Measurements from ENCODE around the gene DLX2. TPM values are rescaled to one million over a fixed set of nuclear protein-coding genes. Genes with fewer than 3 reads are reported as not detected.

DLX2 gene
- total RNA-seq, 2 experiments from 2014 or later = not detected

DNA sequence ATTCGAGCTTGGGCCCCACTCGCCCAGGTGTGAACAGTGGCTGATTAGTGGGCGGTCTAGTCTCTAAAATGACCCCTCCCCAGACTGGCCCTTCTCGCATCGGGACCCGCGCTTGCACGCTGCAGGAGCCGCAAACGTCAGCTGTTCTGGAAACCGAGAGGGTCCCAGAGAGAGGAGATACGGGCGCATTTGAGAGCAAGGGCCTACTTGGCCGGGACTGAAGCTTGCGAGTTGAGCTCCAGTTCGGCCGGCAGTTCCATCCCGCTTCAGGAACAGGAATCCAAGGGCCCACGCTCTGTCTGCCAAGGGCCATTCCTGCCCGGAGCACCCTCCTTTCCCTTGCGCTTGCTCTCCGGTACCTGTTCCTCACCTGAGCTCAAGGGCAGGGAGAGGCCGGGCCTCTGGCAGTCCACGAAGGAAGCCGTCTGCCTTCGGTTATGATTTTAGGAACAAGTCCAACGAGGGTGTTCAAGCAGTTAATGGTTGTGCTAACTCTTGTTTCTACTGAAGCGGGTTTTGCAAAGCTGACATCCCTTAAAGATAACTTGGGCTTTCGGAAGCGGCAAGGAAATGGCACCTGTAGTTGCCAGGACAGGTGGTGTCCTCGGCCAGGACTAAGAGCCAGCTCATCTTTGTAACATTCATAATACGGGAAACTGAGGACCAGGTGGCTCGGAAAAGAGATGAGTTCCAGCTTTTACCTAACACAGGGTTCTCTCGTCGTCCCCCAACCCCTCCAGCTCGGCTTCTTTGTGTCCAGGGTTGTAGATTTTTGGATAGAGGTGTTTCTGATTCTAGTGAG lies 21.3 kb downstream of the DLX2 start:
- Mint-ChIP-seq H3K27ac (peak overlapping the region; percentile 78), H3K27me3 (peaks cover 93% of the 10 kb centered on the region), H3K9me3 (peaks cover 2% of the 10 kb centered on the region), H3K36me3 (ENCODE audit: low read depth) (peaks cover 4% of the 10 kb centered on the region), H3K4me3 (peak overlapping the region; percentile 63), H3K4me1 (ENCODE audit: low read depth) (peaks cover 54% of the 10 kb centered on the region)
- Histone ChIP-seq H3K4me3 (ENCODE audit: low read length) (no peak overlapping the region), H3K27me3 (ENCODE audit: control insufficient read depth in 1 of 2, insufficient read depth in 2 of 2, low read length in 2 of 2) (peaks cover 83 to 85% of the 10 kb centered on the region in 2 experiments), H3K36me3 (ENCODE audit: insufficient read depth, low read length) (no peaks in the 10 kb centered on the region), H3K9me3 (ENCODE audit: control insufficient read depth in 1 of 2, insufficient read depth in 1 of 2, low read length in 2 of 2) (peaks cover 16 to 62% of the 10 kb centered on the region in 2 experiments), H3K27ac (ENCODE audit: low read depth in 1 of 2, low read length in 2 of 2) (no peak overlapping the region), H3K4me1 (ENCODE audit: insufficient read depth, low read length) (peaks cover 51% of the 10 kb centered on the region)
- intact Hi-C loops (cut with DNase I, micrococcal nuclease) = no loop called here
- TF ChIP-seq CTCF (IDR thresholded peaks at IDR 0.05) = no peak
- DNase-seq (peak in 3 of 14 experiments; percentile 4 to 28 (median 20)), ATAC-seq (ENCODE audit: poor library complexity) (no peak)
- ChIA-PET POLR2A (interaction anchor here (0.9 to 3.5 kb wide), 3 partner anchors 10 to 21 kb away, joined by 3 to 23 read pairs (median 15); partner anchors contain the start of gene DLX2), CTCF (interaction anchor here (0.5 to 1.5 kb wide), 3 partner anchors 21 to 1110 kb away, joined by 3 to 4 read pairs (median 3); no protein-coding TSS in a partner anchor)

GRCh38 chr2:172080641-172081220 lies 22.0 kb downstream of the DLX2 start:
- ChIA-PET POLR2A (interaction anchor here (2.7 to 3.5 kb wide), 2 partner anchors 11 to 22 kb away, joined by 15 to 23 read pairs; partner anchors contain the start of gene DLX2), CTCF (interaction anchor here (1.2 to 1.5 kb wide), 2 partner anchors 21 to 26 kb away, joined by 3 to 4 read pairs; no protein-coding TSS in a partner anchor)
- Histone ChIP-seq H3K4me3 (ENCODE audit: low read length) (no peak overlapping the region), H3K27ac (ENCODE audit: low read depth in 1 of 2, low read length in 2 of 2) (no peak overlapping the region), H3K9me3 (ENCODE audit: control insufficient read depth in 1 of 2, insufficient read depth in 1 of 2, low read length in 2 of 2) (peaks cover 16 to 55% of the 10 kb centered on the region in 2 experiments), H3K4me1 (ENCODE audit: insufficient read depth, low read length) (peaks cover 44% of the 10 kb centered on the region), H3K36me3 (ENCODE audit: insufficient read depth, low read length) (no peaks in the 10 kb centered on the region), H3K27me3 (ENCODE audit: control insufficient read depth in 1 of 2, insufficient read depth in 2 of 2, low read length in 2 of 2) (peaks cover 76 to 79% of the 10 kb centered on the region in 2 experiments)
- DNase-seq (peak in 2 of 14 experiments; percentile 5 to 15), ATAC-seq (ENCODE audit: poor library complexity) (no peak)
- Mint-ChIP-seq H3K27ac (peak overlapping the region; percentile 10), H3K9me3 (peaks cover 2% of the 10 kb centered on the region), H3K4me1 (ENCODE audit: low read depth) (peaks cover 48% of the 10 kb centered on the region), H3K36me3 (ENCODE audit: low read depth) (peaks cover 4% of the 10 kb centered on the region), H3K4me3 (no peak overlapping the region), H3K27me3 (peaks cover 90% of the 10 kb centered on the region)
- intact Hi-C loops (cut with DNase I, micrococcal nuclease) = no loop called here
- TF ChIP-seq CTCF (IDR thresholded peaks at IDR 0.05) = no peak

DNA sequence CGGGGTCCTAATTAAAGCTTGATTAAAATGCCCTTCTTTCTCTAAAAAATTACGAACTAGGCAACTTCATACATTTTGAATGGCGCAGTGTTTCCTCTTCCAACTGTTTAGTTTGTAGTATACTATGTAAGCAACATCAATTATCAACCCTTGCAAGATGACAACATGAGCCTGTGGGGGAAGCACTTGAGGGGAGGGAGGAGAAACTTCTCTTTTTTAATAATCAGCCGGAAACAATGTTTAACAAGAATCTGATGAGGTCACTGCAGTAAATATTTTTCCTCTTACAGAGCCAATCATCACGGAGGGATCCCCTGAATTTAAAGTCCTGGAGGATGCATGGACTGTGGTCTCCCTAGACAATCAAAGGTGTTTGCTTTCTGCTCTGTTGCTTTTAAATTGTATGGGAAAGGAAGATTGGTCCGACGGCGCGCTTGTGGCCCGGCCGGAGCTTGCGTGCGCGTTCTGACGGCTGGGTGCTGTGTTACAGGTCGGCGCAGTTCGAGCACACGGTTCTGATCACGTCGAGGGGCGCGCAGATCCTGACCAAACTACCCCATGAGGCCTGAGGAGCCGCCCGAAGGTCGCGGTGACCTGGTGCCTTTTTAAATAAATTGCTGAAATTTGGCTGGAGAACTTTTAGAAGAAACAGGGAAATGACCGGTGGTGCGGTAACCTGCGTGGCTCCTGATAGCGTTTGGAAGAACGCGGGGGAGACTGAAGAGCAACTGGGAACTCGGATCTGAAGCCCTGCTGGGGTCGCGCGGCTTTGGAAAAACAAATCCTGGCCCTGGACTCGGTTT lies 22.7 kb downstream of the DLX2 start:
- peaks cover 41% of the 10 kb centered on the region for H3K4me1 Mint-ChIP-seq (ENCODE audit: low read depth)
- TF ChIP-seq CTCF (IDR thresholded peaks at IDR 0.05) = no peak
- no peak for ATAC-seq (ENCODE audit: poor library complexity)
- peak in 2 of 14 experiments; percentile 21 for DNase-seq
- peaks cover 37% of the 10 kb centered on the region for H3K4me1 ChIP-seq (ENCODE audit: insufficient read depth, low read length)
- ChIA-PET POLR2A (no interaction called here), CTCF (no interaction called here)
- peaks cover 90% of the 10 kb centered on the region for H3K27me3 Mint-ChIP-seq
- H3K9me3 Mint-ChIP-seq = peaks cover 2% of the 10 kb centered on the region
- H3K36me3 Mint-ChIP-seq (ENCODE audit: low read depth) = peaks cover 4% of the 10 kb centered on the region
- intact Hi-C loops (cut with DNase I, micrococcal nuclease) = loop anchor here in 1 of 2 experiments (5.0 to 10.0 kb wide), 2 partner anchors 32 to 75 kb away; no protein-coding TSS in a partner anchor
- peak overlapping the region; percentile 31 for H3K27ac Mint-ChIP-seq
- no peaks in the 10 kb centered on the region for H3K36me3 ChIP-seq (ENCODE audit: insufficient read depth, low read length)
- peaks cover 16 to 48% of the 10 kb centered on the region in 2 experiments for H3K9me3 ChIP-seq (ENCODE audit: control insufficient read depth in 1 of 2, insufficient read depth in 1 of 2, low read length in 2 of 2)
- no peak overlapping the region for H3K27ac ChIP-seq (ENCODE audit: low read depth in 1 of 2, low read length in 2 of 2)
- peak overlapping the region; percentile 42 for H3K4me3 Mint-ChIP-seq
- peaks cover 69 to 74% of the 10 kb centered on the region in 2 experiments for H3K27me3 ChIP-seq (ENCODE audit: control insufficient read depth in 1 of 2, insufficient read depth in 2 of 2, low read length in 2 of 2)
- H3K4me3 ChIP-seq (ENCODE audit: low read length) = no peak overlapping the region
